GM23338 (cell line): ENCODE measurements around the gene GUCA1A. TPM values are rescaled to one million over a fixed set of nuclear protein-coding genes. Genes with fewer than 3 reads are reported as not detected.

ENCODE experiments used
- ATAC-seq: fragments of 200-7000 bp; cut with Tn5 transposase; 3 replicates; pipeline ENCODE4 v1.9.1; 2020
- DNase-seq: peaks from one replicate; pipeline ENCODE4 v3.0.0-alpha.2; 2015; ENCODE audit warnings: low spot score
- H2AFZ ChIP-seq: fragments of 200-600 bp; sonication (generic); 2 replicates; pipeline ENCODE4 v1.8.0; 2016; ENCODE audit warnings: antibody characterized with exemption, mild to moderate bottlenecking, moderate library complexity
- H3F3A ChIP-seq: fragments of 200-600 bp; sonication (generic); replicated peaks from 2 replicates; pipeline ENCODE4 v1.8.0; 2017; ENCODE audit warnings: antibody characterized with exemption, mixed run types, low read depth
- H3K27ac ChIP-seq: fragments of 200-600 bp; sonication (generic); 2 replicates; pipeline ENCODE4 v1.6.1; 2016; ENCODE audit warnings: low read depth
- H3K27me3 ChIP-seq: fragments of 200-600 bp; sonication (generic); 2 replicates; pipeline ENCODE4 v1.8.0; 2016; ENCODE audit warnings: mild to moderate bottlenecking, mixed run types, moderate library complexity; ENCODE audit not compliant: insufficient read depth
- H3K36me3 ChIP-seq: fragments of 200-600 bp; sonication (generic); 2 replicates; pipeline ENCODE4 v1.8.0; 2016; ENCODE audit warnings: mild to moderate bottlenecking; ENCODE audit not compliant: insufficient read depth
- H3K4me1 ChIP-seq: fragments of 200-600 bp; sonication (generic); 2 replicates; pipeline ENCODE4 v1.8.0; 2016; ENCODE audit warnings: mild to moderate bottlenecking, moderate library complexity; ENCODE audit not compliant: insufficient read depth
- H3K4me2 ChIP-seq: fragments of 200-600 bp; sonication (generic); 2 replicates; pipeline ENCODE4 v1.7.1; 2017; ENCODE audit warnings: mixed run types
- H3K4me3 ChIP-seq: fragments of 200-600 bp; sonication (generic); 2 replicates; pipeline ENCODE4 v1.6.1; 2016; ENCODE audit warnings: mixed run types
- H3K79me2 ChIP-seq: fragments of 200-600 bp; sonication (generic); replicated peaks from 2 replicates; pipeline ENCODE4 v1.8.0; 2017; ENCODE audit warnings: mild to moderate bottlenecking; ENCODE audit not compliant: insufficient read depth
- H3K9me2 ChIP-seq: fragments of 200-600 bp; sonication (generic); 2 replicates; pipeline ENCODE4 v1.8.0; 2017; ENCODE audit not compliant: insufficient read depth
- H4K20me1 ChIP-seq: fragments of 200-600 bp; sonication (generic); replicated peaks from 2 replicates; pipeline ENCODE4 v1.8.0; 2017; ENCODE audit warnings: mild to moderate bottlenecking; ENCODE audit not compliant: insufficient read depth
- H3K27ac Mint-ChIP-seq: 2 replicates; pipeline ENCODE4 v1.8.0; 2020; ENCODE audit warnings: inconsistent platforms, mild to moderate bottlenecking, moderate library complexity, mixed read lengths
- H3K27me3 Mint-ChIP-seq: 3 replicates; pipeline ENCODE4 v1.8.0; 2022; ENCODE audit warnings: low read depth, mild to moderate bottlenecking, moderate library complexity, mixed read lengths, inconsistent platforms; ENCODE audit not compliant: insufficient read depth, poor library complexity
- H3K36me3 Mint-ChIP-seq: 3 replicates; pipeline ENCODE4 v1.8.0; 2021; ENCODE audit warnings: low read depth, mild to moderate bottlenecking, inconsistent platforms, moderate library complexity, mixed read lengths
- H3K4me1 Mint-ChIP-seq: 3 replicates; pipeline ENCODE4 v1.8.0; 2020; ENCODE audit warnings: mild to moderate bottlenecking, inconsistent platforms, mixed read lengths
- H3K4me3 Mint-ChIP-seq: 3 replicates; pipeline ENCODE4 v1.8.0; 2021; ENCODE audit warnings: moderate library complexity, mild to moderate bottlenecking, inconsistent platforms, mixed read lengths
- H3K9me3 Mint-ChIP-seq: 3 replicates; pipeline ENCODE4 v1.8.0; 2020; ENCODE audit warnings: moderate library complexity, mild to moderate bottlenecking, inconsistent platforms, mixed read lengths
- CREB1 ChIP-seq: fragments of 250-450 bp; sonication (Bioruptor Pico); IDR thresholded peaks from 2 replicates; pipeline ENCODE4 v1.5.0; 2020; ENCODE audit warnings: low read depth, mild to moderate bottlenecking, moderate library complexity
- EZH2phosphoT487 ChIP-seq: fragments of 200-600 bp; sonication (generic); IDR thresholded peaks from one replicate; pipeline ENCODE4 v1.8.1; 2018; ENCODE audit warnings: antibody characterized with exemption; ENCODE audit not compliant: unreplicated experiment
- JUNB ChIP-seq: IDR thresholded peaks from one replicate; pipeline ENCODE4 v1.6.1; 2016; ENCODE audit warnings: antibody characterized with exemption; ENCODE audit not compliant: unreplicated experiment
- NANOG ChIP-seq: IDR thresholded peaks from 2 replicates; pipeline ENCODE4 v1.6.1; 2016; ENCODE audit warnings: antibody characterized with exemption, borderline replicate concordance
- POLR2AphosphoS5 ChIP-seq: IDR thresholded peaks from 2 replicates; pipeline ENCODE4 v1.6.1; 2016; ENCODE audit warnings: antibody characterized with exemption, low read depth
- ZNF114 ChIP-seq: fragments of 250-450 bp; sonication (Bioruptor Pico); IDR thresholded peaks from 2 replicates; pipeline ENCODE4 v1.5.0; 2020; ENCODE audit warnings: mild to moderate bottlenecking, moderate library complexity
- ZNF331 ChIP-seq: fragments of 250-450 bp; sonication (Bioruptor Pico); IDR thresholded peaks from 2 replicates; pipeline ENCODE4 v1.5.0; 2020; ENCODE audit warnings: low read depth, mild to moderate bottlenecking, moderate library complexity
- polyA plus RNA-seq: library from polyadenylated mRNA; unstranded; fragments of >200 nt; fragmentation: Nextera tagmentation; extraction: Ambion mirVana; gene quantifications from 2 replicates; pipeline ENCODE4 v1.2.1, GENCODE V29; 2016
- total RNA-seq: library from RNA; depleted of rRNA; stranded (reverse); fragments of >200 nt; shearing (Covaris generic); gene quantifications from 2 replicates; pipeline ENCODE4 v1.2.3, GENCODE V29; 2014
- TF ChIP-seq, protein P1 (sequence below), 2 experiments: fragments of 200-600 bp in 1 of 2; sonication (generic) in 1 of 2; conservative IDR thresholded peaks; 2 replicates each; pipeline versions ENCODE4 v1.5.1 to v1.6.1; 2016 to 2017; ENCODE audit warnings: antibody characterized with exemption in 2 of 2, low read depth in 2 of 2, mild to moderate bottlenecking in 2 of 2, moderate library complexity in 1 of 2
- TF ChIP-seq, protein P2 (sequence below): IDR thresholded peaks from 2 replicates; pipeline ENCODE4 v1.6.1; 2016; ENCODE audit warnings: antibody characterized with exemption
- TF ChIP-seq, protein P3 (sequence below): IDR thresholded peaks from one replicate; pipeline ENCODE4 v1.6.1; 2018; ENCODE audit warnings: antibody characterized with exemption; ENCODE audit not compliant: unreplicated experiment

GUCA1A gene
- total and polyA plus RNA-seq, 2 experiments from 2014 or later = 5.2 to 10.6 TPM

DNA sequence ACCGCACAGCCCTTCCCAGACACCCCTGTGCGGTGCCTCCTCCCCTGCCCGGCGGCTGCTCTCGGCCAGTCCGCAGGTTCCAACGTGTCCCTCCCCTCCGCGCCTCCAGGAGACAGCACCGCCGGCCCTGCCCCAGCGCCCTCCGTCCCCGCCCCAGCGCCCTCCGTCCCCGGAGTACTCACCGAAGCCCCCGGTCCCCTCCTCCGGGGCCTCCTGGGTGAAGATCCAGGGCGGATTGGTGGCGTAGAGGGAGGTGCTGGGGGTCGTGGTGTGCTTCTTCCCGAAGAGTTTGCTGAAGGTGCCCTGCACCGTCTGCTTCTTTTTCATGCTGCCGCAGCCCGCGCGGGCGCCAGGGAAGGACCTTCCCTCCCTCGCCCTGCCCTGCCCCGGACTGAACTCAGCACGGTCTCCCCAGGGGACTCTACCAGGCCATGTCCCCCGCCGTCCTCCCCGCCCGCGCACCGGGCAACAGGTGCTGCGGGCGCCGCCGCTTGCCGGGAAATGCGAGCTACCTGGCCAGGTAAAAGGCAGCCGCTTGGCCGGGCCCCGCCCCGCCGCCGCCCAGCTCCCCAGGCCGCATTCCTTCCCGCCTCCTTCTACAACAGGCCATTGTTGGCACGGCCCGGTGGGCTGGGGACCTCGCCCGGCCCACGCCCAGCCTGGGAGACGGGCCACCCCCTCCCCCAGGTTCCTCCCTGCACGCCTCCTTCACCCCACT, 30.9 kb upstream of the GUCA1A start, which contains the start of gene C6orf132:
C6orf132 (minus strand) TSS at position 503 of the 718 bp plus-strand sequence; CDS start at position 327, 176 bp downstream.
- peak within 1 kb of the TSS; percentile 87 for H2AFZ ChIP-seq
- peaks cover 45% of the 10 kb centered on the region for H3K4me1 Mint-ChIP-seq
- H3K27me3 ChIP-seq = no peaks in the 10 kb centered on the region
- peak within 1 kb of the TSS; percentile 93 for H3K27ac ChIP-seq
- H3K79me2 ChIP-seq = peaks cover 55% of the 10 kb centered on the region
- H4K20me1 ChIP-seq = peaks cover 26% of the 10 kb centered on the region
- peak within 1 kb of the TSS; percentile 76 for H3K4me3 Mint-ChIP-seq
- TF ChIP-seq POLR2AphosphoS5 = peak; percentile 94
- TF ChIP-seq CREB1 (CRISPR knock-in tag) = no peak
- peaks cover 23% of the 10 kb centered on the region for H3K27me3 Mint-ChIP-seq
- peaks cover 8% of the 10 kb centered on the region; the same call in 1 of the 2 replicates for H3K36me3 ChIP-seq
- H3K9me2 ChIP-seq = no peaks in the 10 kb centered on the region
- H3K27ac Mint-ChIP-seq = peak within 1 kb of the TSS; percentile 38
- no peaks in the 10 kb centered on the region for H3K9me3 Mint-ChIP-seq
- peak; percentile 95 for DNase-seq
- H3K36me3 Mint-ChIP-seq = peaks cover 11% of the 10 kb centered on the region; the same call in 2 of the 3 replicates
- H3K4me3 ChIP-seq = peak within 1 kb of the TSS; percentile 99
- H3F3A ChIP-seq = peaks cover 36% of the 10 kb centered on the region
- peaks cover 39% of the 10 kb centered on the region for H3K4me1 ChIP-seq
- peak; percentile 89 for ATAC-seq
- H3K4me2 ChIP-seq = peak within 1 kb of the TSS; percentile 99

DNA sequence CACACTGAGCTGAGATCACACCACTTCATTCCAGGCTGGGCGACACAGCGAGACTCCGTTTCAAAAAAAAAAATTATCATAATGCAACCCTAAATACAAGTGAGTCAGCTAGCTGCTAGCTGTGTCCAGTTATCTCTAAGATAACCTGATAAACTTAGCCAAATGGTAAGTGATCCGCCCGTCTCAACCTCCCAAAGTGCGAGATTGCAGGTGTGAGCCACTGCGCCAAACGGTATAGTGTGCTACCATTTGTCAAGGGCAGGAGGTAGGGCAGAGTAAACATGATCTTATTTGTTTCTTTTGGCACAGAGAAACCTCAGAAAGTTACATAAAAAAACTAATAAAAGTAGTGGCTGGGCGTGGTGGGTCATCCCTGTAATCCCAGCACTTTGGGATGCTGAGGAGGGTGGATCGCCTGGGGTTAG, 26.0 kb upstream of the GUCA1A start:
- no peak overlapping the region for H3K27ac ChIP-seq
- H2AFZ ChIP-seq = no peak overlapping the region
- no peaks in the 10 kb centered on the region for H3K36me3 ChIP-seq
- H3K9me2 ChIP-seq = no peaks in the 10 kb centered on the region
- no peaks in the 10 kb centered on the region for H3K27me3 ChIP-seq
- H3F3A ChIP-seq = peaks cover 5% of the 10 kb centered on the region; the same call in 1 of the 2 replicates
- H3K4me2 ChIP-seq = no peak overlapping the region
- Mint-ChIP-seq H3K4me3 (no peak overlapping the region), H3K27ac (no peak overlapping the region), H3K9me3 (no peaks in the 10 kb centered on the region), H3K4me1 (peaks cover 16% of the 10 kb centered on the region), H3K27me3 (peaks cover 20% of the 10 kb centered on the region), H3K36me3 (no peaks in the 10 kb centered on the region; the same call in 2 of the 3 replicates)
- DNase-seq (no peak), ATAC-seq (no peak)
- no peak overlapping the region for H3K4me3 ChIP-seq
- peaks cover 4% of the 10 kb centered on the region for H3K4me1 ChIP-seq
- no peaks in the 10 kb centered on the region for H4K20me1 ChIP-seq
- peaks cover 12% of the 10 kb centered on the region for H3K79me2 ChIP-seq
- TF ChIP-seq CREB1 (CRISPR knock-in tag) (no peak), NANOG (no peak), ZNF114 (no peak), JUNB (no peak), ZNF331 (CRISPR knock-in tag) (no peak), EZH2phosphoT487 (no peak)
- TF ChIP-seq, protein P1, sequence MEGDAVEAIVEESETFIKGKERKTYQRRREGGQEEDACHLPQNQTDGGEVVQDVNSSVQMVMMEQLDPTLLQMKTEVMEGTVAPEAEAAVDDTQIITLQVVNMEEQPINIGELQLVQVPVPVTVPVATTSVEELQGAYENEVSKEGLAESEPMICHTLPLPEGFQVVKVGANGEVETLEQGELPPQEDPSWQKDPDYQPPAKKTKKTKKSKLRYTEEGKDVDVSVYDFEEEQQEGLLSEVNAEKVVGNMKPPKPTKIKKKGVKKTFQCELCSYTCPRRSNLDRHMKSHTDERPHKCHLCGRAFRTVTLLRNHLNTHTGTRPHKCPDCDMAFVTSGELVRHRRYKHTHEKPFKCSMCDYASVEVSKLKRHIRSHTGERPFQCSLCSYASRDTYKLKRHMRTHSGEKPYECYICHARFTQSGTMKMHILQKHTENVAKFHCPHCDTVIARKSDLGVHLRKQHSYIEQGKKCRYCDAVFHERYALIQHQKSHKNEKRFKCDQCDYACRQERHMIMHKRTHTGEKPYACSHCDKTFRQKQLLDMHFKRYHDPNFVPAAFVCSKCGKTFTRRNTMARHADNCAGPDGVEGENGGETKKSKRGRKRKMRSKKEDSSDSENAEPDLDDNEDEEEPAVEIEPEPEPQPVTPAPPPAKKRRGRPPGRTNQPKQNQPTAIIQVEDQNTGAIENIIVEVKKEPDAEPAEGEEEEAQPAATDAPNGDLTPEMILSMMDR (conservative IDR thresholded peaks at IDR 0.05; ENCODE audit: low read depth in 2 of 2) = no peak
- TF ChIP-seq, protein P2, sequence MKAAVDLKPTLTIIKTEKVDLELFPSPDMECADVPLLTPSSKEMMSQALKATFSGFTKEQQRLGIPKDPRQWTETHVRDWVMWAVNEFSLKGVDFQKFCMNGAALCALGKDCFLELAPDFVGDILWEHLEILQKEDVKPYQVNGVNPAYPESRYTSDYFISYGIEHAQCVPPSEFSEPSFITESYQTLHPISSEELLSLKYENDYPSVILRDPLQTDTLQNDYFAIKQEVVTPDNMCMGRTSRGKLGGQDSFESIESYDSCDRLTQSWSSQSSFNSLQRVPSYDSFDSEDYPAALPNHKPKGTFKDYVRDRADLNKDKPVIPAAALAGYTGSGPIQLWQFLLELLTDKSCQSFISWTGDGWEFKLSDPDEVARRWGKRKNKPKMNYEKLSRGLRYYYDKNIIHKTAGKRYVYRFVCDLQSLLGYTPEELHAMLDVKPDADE = no peak
- TF ChIP-seq, protein P3, sequence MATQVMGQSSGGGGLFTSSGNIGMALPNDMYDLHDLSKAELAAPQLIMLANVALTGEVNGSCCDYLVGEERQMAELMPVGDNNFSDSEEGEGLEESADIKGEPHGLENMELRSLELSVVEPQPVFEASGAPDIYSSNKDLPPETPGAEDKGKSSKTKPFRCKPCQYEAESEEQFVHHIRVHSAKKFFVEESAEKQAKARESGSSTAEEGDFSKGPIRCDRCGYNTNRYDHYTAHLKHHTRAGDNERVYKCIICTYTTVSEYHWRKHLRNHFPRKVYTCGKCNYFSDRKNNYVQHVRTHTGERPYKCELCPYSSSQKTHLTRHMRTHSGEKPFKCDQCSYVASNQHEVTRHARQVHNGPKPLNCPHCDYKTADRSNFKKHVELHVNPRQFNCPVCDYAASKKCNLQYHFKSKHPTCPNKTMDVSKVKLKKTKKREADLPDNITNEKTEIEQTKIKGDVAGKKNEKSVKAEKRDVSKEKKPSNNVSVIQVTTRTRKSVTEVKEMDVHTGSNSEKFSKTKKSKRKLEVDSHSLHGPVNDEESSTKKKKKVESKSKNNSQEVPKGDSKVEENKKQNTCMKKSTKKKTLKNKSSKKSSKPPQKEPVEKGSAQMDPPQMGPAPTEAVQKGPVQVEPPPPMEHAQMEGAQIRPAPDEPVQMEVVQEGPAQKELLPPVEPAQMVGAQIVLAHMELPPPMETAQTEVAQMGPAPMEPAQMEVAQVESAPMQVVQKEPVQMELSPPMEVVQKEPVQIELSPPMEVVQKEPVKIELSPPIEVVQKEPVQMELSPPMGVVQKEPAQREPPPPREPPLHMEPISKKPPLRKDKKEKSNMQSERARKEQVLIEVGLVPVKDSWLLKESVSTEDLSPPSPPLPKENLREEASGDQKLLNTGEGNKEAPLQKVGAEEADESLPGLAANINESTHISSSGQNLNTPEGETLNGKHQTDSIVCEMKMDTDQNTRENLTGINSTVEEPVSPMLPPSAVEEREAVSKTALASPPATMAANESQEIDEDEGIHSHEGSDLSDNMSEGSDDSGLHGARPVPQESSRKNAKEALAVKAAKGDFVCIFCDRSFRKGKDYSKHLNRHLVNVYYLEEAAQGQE = no peak
